DMS53 (cell line): ENCODE data around the gene RUNX1.
A peak's percentile ranks its signal among the peaks of the same experiment; 100 is the strongest.

Experiments used
- DNase-seq: peaks from one replicate; lab custom pipeline; 2025; lab: John Stamatoyannopoulos, UW

RUNX1 gene

GRCh38 chr21:34946385-34946840, 102.7 kb downstream of the RUNX1 start:
- DNase-seq: no peak

- DNase-seq: no peak
Measured at GRCh38 chr21:34945288-34945687, 103.8 kb downstream of the RUNX1 start.

GRCh38 chr21:34944015-34944755, 104.9 kb downstream of the RUNX1 start:
- no peak for DNase-seq

- DNase-seq: no peak
Measured at GRCh38 chr21:34942911-34943310, 106.2 kb downstream of the RUNX1 start.

- DNase-seq: no peak
Measured at GRCh38 chr21:34941162-34941561, 107.9 kb downstream of the RUNX1 start.

- DNase-seq: no peak
Measured at GRCh38 chr21:34939673-34940331, 109.3 kb downstream of the RUNX1 start.

GRCh38 chr21:34938089-34938764, 110.9 kb downstream of the RUNX1 start:
- DNase-seq: no peak

GRCh38 chr21:34936883-34937563, 112.1 kb downstream of the RUNX1 start:
- peak; percentile 3 for DNase-seq

GRCh38 chr21:34936371-34936789, 112.7 kb downstream of the RUNX1 start:
- DNase-seq: no peak

- DNase-seq: no peak
Measured at GRCh38 chr21:34935898-34936297, 113.2 kb downstream of the RUNX1 start.

GRCh38 chr21:34935452-34935851, 113.7 kb downstream of the RUNX1 start:
- DNase-seq: no peak

- no peak for DNase-seq
Measured at GRCh38 chr21:34934350-34934749, 114.8 kb downstream of the RUNX1 start.

GRCh38 chr21:34933609-34934335, 115.3 kb downstream of the RUNX1 start:
- no peak for DNase-seq

GRCh38 chr21:34932233-34932632, 116.9 kb downstream of the RUNX1 start:
- no peak for DNase-seq

- DNase-seq: no peak
Measured at GRCh38 chr21:34930971-34931370, 118.1 kb downstream of the RUNX1 start.

GRCh38 chr21:34928637-34929036, 120.5 kb downstream of the RUNX1 start:
- no peak for DNase-seq

- DNase-seq: no peak
Measured at GRCh38 chr21:34927992-34928391, 121.1 kb downstream of the RUNX1 start.

GRCh38 chr21:34926803-34927467, 122.2 kb downstream of the RUNX1 start:
- peak; percentile 67 for DNase-seq

GRCh38 chr21:34925597-34925996, 123.5 kb downstream of the RUNX1 start:
- DNase-seq: no peak

- DNase-seq: no peak
Measured at GRCh38 chr21:34924771-34925419, 124.2 kb downstream of the RUNX1 start.

GRCh38 chr21:34924194-34924593, 124.9 kb downstream of the RUNX1 start:
- no peak for DNase-seq
